ENCODE data around the gene AGFG1.
A peak's percentile ranks its signal among the peaks of the same experiment; 100 is the strongest.

The AGFG1 gene

GRCh38 chr2:227466887-227467600 lies 4.9 kb upstream of the AGFG1 start:
- DNase-seq (ENCODE audit: low read depth, low spot score), result no peak
- in situ Hi-C loops (cut with HindIII; ENCODE audit: low sequenced_read_pairs), result no loop called here
- no peak for TF ChIP-seq CTCF (IDR thresholded peaks at IDR 0.05; ENCODE audit: low read depth, low read length)
- no peak overlapping the region for H3K4me3 ChIP-seq (ENCODE audit: low read depth, low read length)

DNA sequence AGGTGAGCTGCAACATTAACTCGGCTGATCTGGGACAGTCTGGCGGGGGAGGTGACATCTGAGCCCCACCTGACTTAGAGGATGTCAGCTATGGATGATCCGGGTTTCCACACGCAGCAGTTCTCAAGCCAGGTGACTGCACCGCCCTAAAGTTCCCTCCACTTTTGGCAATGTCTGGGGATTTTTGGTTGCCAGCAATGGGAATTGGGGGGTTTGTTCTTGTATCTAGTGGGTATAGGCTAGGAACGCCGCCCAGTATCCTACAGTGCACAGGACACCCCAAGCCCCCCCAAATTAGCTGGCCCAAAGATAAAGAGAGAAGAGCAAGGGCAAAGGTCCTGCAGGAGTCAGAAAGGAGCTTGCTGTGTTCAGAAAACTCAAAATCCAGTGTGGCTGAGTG lies 544 bp upstream of the AGFG1 start:
- in situ Hi-C loops (cut with HindIII; ENCODE audit: low sequenced_read_pairs), result no loop called here
- no peak for DNase-seq (ENCODE audit: low read depth, low spot score)
- H3K4me3 ChIP-seq (ENCODE audit: low read depth, low read length), result no peak overlapping the region
- TF ChIP-seq CTCF (IDR thresholded peaks at IDR 0.05; ENCODE audit: low read depth, low read length), result no peak

DNA sequence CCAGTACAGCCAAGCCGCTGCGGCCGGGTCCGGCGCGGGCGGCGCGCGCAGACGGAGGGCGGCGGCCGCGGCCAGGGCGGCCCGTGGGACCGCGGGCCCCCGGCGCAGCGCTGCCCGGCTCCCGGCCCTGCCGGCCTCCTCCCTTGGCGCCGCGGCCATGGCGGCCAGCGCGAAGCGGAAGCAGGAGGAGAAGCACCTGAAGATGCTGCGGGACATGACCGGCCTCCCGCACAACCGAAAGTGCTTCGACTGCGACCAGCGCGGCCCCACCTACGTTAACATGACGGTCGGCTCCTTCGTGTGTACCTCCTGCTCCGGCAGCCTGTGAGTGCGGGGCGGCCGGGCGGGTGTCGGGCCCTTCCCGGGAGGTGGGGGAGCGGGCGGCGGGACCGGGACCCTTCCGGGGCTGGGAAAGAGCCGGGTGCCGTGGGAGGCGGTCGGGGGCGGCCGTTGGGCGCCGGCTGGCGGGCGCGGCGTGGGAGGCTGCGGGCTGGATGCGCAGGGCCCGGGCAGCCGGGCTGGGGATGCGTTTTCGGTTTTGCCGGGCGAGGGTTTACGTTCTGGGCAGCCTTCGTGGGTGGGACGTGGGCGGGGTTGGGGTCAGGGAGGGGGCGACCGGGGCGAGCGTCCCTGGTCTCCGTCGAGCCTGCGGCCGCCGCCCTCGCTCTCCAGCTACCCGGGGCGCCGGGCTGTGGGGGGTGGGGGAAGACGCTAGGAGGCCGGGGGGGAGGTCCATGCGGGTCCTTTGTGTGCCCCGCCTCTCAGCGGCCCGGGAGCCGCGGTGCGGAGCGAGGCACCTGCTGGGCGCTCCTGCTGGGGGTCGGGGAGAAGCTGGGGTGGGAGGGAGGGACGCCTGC lies 537 bp downstream of the AGFG1 start:
- TF ChIP-seq CTCF (IDR thresholded peaks at IDR 0.05; ENCODE audit: low read depth, low read length), result no peak
- in situ Hi-C loops (cut with HindIII; ENCODE audit: low sequenced_read_pairs), result no loop called here
- no peak for DNase-seq (ENCODE audit: low read depth, low spot score)
- H3K4me3 ChIP-seq (ENCODE audit: low read depth, low read length), result peak overlapping the region; percentile 78

- H3K4me3 ChIP-seq (ENCODE audit: low read depth, low read length), result peak overlapping the region; percentile 78
- DNase-seq (ENCODE audit: low read depth, low spot score), result no peak
- in situ Hi-C loops (cut with HindIII; ENCODE audit: low sequenced_read_pairs), result no loop called here
- no peak for TF ChIP-seq CTCF (IDR thresholded peaks at IDR 0.05; ENCODE audit: low read depth, low read length)
Measured at GRCh38 chr2:227473122-227473461, 1.1 kb downstream of the AGFG1 start.

DNA sequence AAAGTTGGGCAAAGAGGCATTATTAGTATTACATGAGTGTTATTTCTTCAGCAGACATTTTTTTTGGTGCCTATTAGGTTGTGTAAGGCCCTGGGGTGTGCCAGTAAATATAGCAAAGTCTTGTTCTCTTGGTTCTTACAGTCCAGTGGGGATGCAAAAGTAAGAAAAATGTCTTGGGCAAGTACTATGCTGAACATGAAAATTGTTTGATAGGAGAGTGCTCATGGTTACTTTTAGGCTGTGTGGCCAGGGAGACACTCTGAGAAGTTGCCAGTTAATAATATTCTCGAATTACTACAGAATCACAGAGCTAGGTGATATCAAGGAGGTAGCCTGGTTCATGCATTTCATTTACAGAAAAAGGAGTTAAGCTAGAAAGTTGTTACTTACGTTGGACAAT lies 1.9 kb downstream of the AGFG1 start:
- no peak for DNase-seq (ENCODE audit: low read depth, low spot score)
- H3K4me3 ChIP-seq (ENCODE audit: low read depth, low read length), result no peak overlapping the region
- TF ChIP-seq CTCF (IDR thresholded peaks at IDR 0.05; ENCODE audit: low read depth, low read length), result no peak
- in situ Hi-C loops (cut with HindIII; ENCODE audit: low sequenced_read_pairs), result no loop called here

- DNase-seq (ENCODE audit: low read depth, low spot score), result no peak
- TF ChIP-seq CTCF (IDR thresholded peaks at IDR 0.05; ENCODE audit: low read depth, low read length), result no peak
- in situ Hi-C loops (cut with HindIII; ENCODE audit: low sequenced_read_pairs), result no loop called here
- H3K4me3 ChIP-seq (ENCODE audit: low read depth, low read length), result no peak overlapping the region
Measured at GRCh38 chr2:227474410-227474809, 2.5 kb downstream of the AGFG1 start.

All from astrocyte of the spinal cord (primary cell).